ACHN (cell line): ENCODE measurements around the gene ASTN2.
A peak's percentile ranks its signal among the peaks of the same experiment; 100 is the strongest.

Experiments used
- DNase-seq: peaks from one replicate; pipeline ENCODE4 v3.0.0-alpha.2; 2015
- in situ Hi-C: cut with HindIII; loops from 2 replicates; pipeline ENCODE4 v1.10.0; 2017; ENCODE audit warnings: low sequenced_read_pairs, low pct_ligation_motif_present, low pct_unique_long_range_greater_than_20kb

Gene ASTN2

DNA sequence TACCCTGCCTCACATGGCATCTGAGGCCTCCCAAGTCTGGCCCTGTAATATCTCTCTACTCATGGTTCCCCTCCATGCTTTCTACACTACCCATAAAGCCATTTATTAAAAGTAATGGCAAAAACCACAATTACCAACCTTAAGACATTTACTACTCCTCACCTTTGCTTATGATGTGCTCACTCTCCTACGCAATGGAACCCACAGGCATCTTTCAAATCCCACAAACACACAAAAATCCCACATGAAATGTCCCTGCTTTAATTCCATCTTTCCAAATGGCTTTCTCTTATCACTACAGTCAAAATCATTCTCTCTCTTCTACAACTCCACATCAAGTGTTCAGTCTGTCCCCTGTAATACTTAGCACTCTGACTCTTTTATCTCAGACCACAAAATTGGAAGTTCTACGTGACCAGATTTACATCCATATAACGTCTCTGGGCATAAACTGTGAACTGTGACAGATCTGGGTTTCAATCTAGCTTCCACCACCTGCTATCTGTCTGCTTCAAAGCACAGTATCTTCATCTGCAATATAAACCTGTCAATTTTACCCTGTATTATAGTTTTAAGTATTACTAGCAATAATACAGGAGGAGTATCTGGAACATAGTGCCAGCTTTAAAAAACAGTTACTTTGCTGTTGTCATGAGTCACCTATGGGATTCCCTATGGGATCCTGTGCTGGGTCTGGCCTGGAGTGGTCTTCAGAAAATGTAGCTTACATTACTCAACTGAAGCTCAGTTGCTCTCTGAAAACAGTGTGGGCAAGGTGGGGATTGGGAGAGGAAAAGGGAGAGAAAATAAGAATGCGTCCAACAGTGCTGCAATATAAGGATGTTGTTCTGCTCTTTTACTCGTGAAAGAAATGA is 864.8 kb downstream of the ASTN2 start:
- in situ Hi-C loops = no loop called here
- DNase-seq = no peak

DNA sequence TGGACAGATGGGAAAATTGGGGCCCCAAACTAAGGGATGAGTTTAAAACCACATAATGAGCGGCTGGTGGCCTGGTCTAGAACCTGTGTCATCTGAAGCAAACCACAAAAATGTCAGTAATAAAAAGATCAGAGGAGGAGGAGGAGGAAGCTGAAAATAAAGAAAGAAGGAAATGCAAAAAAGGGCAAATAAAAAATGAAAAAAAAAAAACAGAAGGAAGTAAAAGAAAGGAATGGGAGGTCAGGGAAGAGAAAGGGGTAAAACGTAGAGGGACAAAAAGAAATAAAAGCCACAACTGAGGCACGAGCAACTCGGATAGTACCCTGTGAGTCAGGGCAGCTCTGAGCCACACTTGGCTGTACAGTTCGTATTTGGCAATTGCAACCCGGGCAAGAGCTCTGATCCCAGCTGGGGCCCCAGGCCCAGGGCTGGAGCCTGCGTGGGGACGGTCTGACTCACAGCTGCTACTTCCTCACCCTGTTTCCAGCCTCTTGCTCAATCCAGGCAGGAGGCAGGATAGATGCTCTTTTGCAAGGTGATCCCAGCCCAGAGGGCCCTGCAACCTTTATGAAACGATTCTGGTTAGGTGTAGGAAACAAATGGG is 865.7 kb downstream of the ASTN2 start:
- in situ Hi-C loops = no loop called here
- DNase-seq = peak; percentile 78

- in situ Hi-C loops = no loop called here
- no peak for DNase-seq
Measured at GRCh38 chr9:116547729-116548426, 867.0 kb downstream of the ASTN2 start.

DNA sequence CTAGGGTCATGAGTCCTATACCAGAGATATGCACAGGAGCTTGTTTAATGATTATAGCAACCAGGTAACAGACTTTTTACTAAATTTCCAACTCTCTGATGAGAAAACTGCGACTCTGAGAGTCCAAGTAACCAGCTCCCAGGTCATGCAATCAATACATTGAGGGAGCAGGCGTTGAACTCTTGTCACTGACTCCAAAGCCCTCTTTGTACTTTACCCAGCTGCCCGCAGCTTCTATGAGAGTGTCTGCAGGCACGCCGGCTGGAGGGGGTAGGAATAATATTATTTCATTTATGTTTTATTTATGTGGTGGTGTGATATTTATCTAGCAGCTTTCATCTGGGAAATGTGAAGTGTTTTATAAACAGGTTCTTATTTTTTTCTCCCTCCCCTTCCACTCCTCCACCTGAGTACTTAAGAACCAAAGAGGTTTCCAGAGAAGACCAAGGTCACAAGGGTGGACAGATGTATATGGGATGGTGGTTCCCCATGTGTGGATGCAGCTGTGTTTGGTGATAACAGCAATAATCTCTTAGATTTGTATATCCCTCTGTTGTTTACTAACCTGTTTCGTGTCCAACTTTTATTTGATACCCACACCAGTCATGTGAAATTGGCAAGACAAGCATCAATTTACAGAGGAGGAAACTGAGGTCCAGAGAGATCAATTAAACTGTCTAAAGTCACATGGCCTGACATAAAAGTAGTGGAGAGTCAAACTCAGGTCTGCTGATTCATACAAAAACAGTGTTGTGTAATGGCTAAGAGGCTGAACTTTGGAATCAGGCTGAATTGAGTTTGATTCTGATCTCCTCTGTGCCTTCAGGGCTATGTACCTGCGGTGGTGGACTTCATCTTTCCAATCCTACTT is 867.9 kb downstream of the ASTN2 start:
- no peak for DNase-seq
- in situ Hi-C loops = no loop called here

GRCh38 chr9:116544896-116545295 is 870.0 kb downstream of the ASTN2 start:
- in situ Hi-C loops = no loop called here
- no peak for DNase-seq

- DNase-seq = no peak
- in situ Hi-C loops = no loop called here
Measured at GRCh38 chr9:116543731-116544400, 871.0 kb downstream of the ASTN2 start.

DNA sequence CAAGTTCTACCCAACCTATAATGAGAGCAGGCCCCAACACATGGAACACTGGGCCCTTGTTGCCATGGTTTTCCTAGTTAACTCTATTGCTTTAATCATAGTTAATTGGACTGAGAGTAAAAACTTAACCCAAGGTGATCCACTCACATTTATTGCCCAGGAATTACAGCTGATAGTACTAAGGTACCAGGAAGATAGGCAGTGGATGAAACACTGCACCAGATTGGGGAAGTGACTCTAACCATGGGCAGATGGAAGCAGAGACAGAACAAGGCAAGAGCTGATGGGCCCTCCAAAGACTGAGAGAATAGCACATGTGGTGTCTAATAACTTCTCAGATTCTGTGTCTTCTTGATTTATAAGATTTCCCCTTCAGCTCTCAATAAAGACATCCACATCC is 873.5 kb downstream of the ASTN2 start:
- in situ Hi-C loops = no loop called here
- DNase-seq = no peak

GRCh38 chr9:116539549-116539948 is 875.3 kb downstream of the ASTN2 start:
- in situ Hi-C loops = no loop called here
- DNase-seq = no peak

- DNase-seq = no peak
- in situ Hi-C loops = no loop called here
Measured at GRCh38 chr9:116525611-116526010, 889.2 kb downstream of the ASTN2 start.

- DNase-seq = no peak
- in situ Hi-C loops = no loop called here
Measured at GRCh38 chr9:116524778-116525470, 889.9 kb downstream of the ASTN2 start.

DNA sequence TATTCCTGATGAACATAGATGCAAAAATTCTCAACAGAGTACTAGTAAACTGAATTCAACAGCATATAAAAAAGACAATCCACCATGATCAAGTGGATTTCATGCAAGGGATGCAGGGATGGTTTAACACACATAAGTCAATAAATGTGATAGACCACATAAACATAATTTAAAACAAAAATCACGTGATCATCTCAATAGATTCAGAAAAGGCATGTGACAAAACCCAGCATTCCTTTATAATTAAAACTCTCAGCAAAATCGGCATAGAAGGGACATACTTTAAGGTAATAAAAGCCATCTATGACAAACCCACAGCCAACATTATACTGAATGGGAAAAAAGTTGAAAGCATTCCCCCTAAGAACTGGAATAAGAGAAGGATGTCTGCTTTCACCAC is 894.6 kb downstream of the ASTN2 start:
- in situ Hi-C loops = no loop called here

DNA sequence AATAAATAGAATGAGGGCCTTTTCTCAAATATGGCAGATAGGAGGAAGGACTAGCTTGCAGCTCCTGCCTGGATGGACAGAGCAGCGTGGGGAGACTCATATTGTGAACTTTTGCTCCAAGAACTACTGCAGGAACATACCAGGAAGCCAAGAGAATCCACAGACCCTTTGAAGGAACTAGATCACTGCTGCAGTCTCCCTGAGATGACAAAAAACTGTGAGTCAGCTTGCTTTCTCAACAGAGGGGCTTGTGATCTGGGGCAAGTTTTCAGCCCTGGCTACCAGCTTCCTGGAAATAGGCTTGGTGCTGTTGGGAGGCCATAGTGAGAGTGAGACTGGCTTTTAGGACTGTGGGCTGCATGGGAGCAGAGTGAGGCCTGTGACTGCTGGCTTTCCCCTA is 898.4 kb downstream of the ASTN2 start:
- in situ Hi-C loops = no loop called here
- no peak for DNase-seq

More for the DNA sequence above, 894.6 kb downstream of the ASTN2 start:
- DNase-seq = no peak

DNA sequence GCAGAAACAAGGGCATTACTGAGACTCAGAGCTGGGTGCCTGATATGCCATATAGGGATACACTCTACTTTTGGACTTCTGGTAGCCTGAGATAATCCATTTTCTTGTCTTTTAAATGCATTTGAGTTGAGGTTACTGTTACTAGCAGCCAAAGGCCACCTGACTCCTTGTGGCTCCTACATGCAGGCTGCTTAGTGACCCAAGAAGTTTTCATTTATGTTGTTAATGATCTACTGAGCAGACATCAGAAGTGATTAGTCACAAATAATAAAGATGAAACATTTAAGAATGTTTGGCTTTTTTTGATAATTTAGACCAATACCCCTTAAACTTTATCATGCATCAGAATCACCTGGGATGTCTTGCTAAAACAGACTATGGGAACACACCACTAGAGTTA is 899.3 kb downstream of the ASTN2 start:
- no peak for DNase-seq
- in situ Hi-C loops = no loop called here

DNA sequence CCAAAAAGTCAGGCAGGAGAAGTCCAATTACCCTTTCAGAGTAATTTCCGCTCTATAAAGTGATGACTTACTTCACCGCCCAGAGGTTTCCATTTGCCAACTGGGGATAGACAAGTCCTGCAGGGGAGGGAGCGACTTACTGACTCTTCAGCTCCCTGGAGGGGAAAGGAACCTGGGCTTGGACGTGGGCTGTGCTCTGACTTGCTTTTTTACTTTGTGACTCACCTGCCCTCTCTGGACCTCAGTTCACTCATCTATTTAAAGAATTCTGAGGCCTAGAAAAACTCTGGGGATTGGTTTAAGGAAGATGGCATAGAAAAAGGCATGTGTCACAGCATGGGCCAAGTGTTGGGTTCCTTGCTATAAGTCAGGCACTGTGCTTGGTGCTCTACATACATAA is 908.2 kb downstream of the ASTN2 start:
- in situ Hi-C loops = no loop called here
- no peak for DNase-seq

GRCh38 chr9:116504893-116505480 is 909.9 kb downstream of the ASTN2 start:
- DNase-seq = no peak
- in situ Hi-C loops = no loop called here

DNA sequence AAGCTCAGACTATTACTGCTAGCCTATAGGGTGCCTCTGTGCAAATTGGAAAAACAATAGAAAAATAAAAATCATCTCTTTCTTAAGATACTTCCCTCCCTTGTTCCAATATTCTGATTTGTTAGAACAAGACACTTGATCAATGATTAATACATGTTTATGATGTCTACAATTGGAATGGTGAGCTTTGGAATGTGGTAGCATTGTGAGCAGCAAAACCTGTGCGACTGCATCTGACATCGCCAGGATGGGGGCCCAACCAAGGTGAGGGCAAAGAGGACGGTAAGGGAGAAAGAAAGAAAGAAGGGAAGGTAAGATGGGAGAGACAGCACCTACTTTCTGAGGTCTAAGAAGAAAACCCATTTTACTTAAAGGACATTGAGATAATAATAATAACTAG is 910.8 kb downstream of the ASTN2 start:
- DNase-seq = peak; percentile 11
- in situ Hi-C loops = no loop called here

GRCh38 chr9:116502746-116503145 is 912.1 kb downstream of the ASTN2 start:
- in situ Hi-C loops = no loop called here
- DNase-seq = no peak
